GM19438 (cell line): ENCODE data around the gene PASK.
A peak's percentile ranks its signal among the peaks of the same experiment; 100 is the strongest.
"Not testable (repeated sequence)": the region's sequence is repeated elsewhere in the genome, so short reads cannot be mapped to it uniquely, and the experiment has no call there.

ENCODE experiments used
- ATAC-seq: cut with Tn5 transposase; IDR thresholded peaks from one replicate; pipeline ENCODE4 v1.9.1; 2021; ENCODE audit warnings: low read depth; ENCODE audit not compliant: unreplicated experiment

PASK gene

DNA sequence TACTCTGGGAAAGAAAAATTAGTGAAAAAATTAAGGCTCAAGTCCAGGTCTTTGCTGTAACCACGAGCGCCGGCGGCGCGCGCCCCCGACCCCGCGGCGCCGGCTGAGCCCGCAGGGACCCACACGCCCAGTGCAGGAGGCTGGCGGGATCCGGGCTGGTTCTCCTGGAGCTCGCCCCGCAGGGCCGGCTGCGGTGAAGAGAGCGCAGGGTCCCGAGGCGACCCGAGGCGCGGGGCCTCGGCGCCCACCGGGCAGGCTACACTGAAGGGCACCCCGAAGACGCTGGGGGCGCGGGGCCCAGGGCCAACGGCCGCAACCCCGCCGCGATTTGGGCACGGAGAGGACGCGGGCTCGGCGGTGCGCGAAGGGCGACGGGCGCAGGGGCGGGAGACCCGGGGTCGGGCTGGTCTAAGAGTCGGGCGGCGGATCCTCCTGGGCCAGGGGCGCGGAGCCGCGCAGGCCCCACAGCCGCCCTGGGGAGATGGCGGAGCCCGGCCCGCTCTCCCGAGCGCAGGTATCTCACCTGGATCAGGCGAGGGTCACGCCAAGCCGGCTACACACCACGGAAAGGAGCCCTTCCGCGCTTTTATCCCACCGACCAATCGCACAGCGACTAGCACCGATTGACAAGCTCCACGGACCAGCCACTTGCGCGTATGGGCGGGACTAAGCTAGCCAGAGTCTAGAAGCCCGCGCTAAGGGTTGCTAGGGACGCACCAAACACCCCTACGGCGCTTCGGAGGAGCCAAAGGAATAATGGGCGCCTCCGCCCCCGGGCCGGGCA is at the start of gene PASK:
PASK (minus strand) TSS at position 582 of the 784 bp plus-strand sequence. CDS start 6,440 bp downstream, outside the sequence.
- peak; percentile 72 for ATAC-seq

DNA sequence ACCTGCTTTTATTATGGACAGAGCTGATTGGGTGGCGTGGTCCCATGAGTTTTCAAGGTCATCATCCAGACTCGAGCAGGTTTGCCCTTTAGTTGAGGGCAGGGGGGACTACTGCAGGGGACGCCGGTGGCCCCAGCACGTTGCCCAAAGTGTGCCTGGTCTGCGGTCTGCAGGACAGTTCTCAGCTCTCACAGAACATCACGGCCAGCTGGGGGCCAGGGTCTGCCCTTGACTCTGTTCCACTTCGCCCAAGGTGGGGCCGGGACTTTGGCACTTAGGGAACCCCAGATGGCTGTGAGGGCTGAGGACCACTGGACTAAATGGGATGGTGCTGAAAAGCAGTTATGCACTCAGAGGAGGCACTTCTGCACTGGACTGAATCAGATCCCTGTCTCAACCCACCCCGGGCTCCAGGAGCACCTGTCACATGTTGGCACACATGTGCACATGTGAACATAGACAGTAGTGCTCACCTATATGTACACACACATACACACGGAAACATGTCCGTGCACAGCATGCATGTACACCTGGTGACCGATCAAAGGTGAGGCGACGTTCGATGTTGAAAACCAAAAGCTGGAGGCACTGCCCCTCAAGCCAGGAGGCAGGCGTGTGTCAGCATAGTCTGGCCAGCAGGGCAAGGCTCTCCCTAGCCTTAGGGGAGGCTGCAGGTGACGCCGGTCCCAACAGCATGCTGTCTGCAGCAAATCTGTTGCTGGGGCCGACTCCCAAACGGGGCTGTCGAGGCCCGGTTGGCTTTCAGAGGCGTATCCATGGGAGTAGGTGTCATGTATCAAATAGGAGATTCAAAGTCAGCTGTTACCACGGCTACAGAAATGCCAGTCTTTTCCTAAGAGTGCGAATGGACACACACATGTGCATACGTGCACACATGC is 49.4 kb upstream of the PASK start:
- no peak for ATAC-seq

DNA sequence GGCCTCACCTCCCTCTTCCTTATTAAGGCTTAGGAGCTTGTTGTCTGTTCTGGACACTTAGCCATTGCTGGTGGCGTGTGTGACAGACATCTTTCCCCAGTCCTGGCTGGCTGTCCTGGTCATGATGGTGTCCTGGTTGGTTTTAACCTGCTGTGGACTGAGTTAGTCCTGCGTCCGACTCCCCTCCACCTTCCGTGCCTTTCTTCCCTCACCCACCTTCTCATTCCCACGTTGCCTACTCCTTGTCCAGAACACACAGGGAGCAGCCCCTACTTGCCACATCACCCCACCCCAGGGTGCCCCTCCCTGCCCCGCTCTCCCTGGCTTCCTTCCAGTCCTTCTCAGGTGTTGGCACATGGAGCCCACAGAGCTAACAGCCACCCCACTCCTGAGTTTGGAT is 48.7 kb upstream of the PASK start:
- ATAC-seq = no peak

DNA sequence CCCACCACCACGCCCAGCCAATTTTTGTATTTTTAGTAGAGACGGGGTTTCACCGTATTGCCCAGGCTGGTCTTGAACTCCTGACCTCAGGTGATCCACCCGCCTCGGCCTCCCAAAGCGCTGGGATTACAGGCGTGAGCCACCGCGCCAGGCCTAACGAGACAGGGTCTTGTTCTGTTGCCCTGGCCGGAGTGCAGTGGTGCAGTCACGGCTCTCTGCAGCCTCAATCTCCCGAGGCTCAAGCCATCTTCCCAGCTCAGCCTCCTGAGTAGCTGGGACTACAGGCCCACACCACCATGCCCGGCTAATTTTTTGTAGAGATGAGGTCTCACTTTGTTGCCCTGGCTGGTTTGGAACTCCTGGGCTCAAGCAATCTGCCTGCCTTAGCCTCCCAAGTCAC is 48.0 kb upstream of the PASK start:
- ATAC-seq = not testable (repeated sequence)

DNA sequence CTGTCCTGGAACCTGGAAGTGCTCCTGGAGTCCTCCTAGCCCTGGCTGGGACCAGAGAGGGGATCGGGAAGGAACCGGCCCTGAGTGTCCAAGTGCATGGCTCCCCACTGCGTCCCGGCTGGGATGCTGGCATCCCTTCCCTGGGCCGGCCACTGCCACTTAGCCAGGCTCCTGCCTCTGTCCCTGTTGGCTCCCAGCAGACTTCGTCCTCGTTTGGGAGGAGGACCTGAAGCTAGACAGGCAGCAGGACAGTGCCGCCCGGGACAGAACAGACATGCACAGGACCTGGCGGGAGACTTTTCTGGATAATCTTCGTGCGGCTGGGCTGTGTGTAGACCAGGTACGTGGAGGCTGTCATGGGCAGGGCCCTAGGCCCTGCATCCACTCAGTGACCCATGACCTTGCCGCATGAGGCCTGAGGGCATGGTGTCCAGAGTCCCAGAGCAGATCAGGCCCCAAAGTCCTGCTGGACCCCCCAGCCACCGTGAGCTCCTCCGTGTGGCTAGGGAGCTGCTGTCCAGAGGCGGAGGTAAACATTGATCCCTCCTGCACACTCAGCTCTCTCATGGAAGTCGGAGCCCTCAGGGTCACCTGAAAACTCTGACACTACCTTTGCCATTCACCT is 46.3 kb upstream of the PASK start:
- no peak for ATAC-seq

DNA sequence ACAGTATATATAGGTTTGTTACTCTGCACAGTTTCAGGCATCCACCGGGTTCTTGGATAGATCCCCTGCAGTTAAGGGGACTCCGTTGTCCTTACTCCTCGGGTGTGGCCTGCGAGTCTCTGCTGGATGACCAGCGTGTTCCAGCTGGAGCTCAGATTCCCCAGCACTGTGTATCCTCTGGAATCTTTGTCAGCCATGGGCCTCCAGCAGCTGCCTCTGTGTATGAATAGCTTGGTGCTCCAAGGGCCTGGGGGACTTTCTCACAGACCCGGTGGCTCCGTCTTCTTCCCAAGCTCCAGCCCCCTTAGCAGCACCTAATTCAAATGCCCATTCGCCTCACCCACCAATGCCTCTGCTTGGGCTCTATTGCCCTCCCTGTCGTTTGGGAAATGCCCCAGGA is 45.5 kb upstream of the PASK start:
- ATAC-seq = no peak

DNA sequence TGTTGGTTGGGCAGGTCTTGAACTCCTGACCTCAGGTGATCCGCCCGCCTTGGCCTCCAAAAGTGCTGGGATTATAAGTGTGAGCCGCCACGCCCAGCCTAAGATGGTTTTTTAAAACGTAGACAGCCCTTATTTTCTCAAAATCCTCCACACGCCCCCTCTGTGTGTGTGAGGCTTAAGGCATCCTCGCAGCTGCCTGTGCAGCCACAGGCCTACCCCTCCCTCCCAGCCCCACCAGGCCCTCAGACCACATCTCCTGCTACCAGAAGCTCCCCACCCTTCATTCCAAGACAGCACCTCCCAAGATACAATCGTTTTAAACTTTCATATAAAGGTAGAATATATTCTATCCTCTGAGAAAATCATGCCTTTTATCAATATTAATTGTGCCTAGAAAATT is 44.0 kb upstream of the PASK start:
- no peak for ATAC-seq

DNA sequence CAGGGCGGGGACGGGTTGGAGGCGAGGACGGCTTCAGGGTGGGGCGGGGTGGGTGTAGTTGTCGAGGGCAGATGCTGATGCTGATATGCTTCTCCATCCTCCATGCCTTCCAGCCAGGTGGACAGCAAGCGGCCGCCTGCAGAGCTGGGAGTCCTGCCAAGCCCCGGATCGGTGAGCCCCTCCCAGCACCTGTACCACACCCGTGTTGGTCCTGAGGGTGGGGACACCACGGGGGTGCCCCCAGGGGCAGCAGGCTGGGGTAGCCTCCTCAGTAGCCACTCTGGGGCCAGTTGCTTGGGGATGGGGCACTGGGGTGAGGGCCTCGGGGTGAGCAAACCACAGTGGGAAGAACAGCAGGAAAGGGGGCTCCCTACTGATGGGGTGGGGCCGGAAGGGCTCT is 41.8 kb upstream of the PASK start:
- no peak for ATAC-seq

DNA sequence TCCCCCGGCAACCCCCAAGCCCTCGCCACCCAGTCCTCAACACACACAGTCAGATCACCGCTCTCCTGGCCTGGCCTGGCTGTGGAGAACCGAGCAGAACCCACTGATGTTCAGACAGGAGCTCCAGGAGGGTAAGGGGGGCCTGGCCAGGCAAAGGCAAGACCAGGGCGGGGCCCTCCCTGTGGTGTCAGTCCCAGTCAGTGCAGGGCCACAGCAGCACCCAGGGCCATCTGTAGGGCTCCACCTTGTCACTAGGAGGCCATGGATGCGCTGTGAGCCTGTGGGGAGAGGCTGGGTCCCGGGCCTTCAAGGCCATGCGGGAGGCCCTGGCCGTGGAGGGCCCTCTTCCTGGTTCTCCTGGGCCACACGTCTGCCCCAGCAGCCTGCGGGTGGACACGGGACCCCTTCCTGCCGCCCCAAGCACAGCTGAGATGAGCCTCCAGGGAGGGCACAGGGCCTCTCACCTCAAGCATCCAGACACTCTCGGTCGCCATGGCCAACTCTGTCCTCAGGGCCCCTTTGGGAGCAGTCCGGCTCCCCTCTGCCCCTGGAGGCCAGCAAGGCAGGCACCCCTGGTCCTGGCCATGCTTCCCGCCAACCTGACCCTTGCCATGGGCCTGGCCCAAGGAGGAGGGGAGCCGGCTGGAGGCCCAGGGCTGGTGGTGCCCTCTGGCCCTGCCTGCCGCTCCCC is 41.2 kb upstream of the PASK start:
- ATAC-seq = no peak

DNA sequence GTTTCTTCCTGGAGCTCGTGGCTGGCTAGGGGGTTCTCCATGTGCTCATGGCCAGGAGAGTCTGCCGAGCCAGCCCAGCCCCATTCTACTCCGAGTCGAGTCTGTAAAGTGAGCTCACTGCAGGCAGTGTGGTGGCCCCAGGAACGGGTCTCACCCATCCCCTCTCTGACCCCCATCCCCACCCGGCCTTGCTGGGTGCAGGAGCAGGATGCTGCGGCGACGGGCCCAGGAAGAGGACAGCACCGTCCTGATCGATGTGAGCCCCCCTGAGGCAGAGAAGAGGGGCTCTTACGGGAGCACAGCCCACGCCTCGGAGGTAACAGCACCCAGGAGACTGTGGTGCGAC is 40.6 kb upstream of the PASK start:
- no peak for ATAC-seq

DNA sequence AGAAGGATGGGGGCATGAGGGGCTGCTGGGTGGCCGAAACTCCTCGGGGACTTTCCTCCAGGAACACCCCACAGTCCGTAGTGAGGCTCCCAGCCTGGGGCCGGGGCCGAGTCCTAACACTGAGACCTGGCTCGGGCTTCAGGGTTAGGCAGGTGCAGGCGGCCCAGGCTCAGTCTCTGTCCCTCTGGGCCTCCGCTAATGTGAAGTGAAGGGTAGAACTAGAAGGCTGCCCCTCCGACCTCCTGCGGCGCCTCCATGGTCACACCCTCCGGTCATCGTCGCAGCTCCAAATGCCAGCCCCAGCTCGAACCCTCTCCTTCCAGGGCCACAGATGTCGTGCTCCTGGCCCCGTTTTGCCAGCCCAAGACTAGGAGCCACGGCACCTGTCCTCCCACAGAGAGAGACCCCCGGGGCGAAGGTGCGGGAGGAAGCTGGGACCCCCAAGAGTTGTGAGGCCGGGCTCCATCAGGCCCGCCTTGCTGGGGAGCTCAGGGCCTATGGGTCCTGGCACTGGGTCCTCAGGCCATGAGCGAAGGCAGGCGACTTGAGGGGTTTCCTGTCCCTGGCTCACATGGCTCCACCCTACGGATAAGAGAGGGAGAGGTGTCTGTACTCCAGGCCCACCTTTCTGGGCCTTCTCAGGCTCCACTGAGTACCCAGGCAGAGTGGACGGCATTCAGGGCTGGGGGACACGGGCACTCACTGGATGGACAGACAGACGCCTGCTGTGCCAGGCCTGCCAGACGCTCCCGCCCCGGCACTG is 40.0 kb upstream of the PASK start:
- ATAC-seq = no peak

DNA sequence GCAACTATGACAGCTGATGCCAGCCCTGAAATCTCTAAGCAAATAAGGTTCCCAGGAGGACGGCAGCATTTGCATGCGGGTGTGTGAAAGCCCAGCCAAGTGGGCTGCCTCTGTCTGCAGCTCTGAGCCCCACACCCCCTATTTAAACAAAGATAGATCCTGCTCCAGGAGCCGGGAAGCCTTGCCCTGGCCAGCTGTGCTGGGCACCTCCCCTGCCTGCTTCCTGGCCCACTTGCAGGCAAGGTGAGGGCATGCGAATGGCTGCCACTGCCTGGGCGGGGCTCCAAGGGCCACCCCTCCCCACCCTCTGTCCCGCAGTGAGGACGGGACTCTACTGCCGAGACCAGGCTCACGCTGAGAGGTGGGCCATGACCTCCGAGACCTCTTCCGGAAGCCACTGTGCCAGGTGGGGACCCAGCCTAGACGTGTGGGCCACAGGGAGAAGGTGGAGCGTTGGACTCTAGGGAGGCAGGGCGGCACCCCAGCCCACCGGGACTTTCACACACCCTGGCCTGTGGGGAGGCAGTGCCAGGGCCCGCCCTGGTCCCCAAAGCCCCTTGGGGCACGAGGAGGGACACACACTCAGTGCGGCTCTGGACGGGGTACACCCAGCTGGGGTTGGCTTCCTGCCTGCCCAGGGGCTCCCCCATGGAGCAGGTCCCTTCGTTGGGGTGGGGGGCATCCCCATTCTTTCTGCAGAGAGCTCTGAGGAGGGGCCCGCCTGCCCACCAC is 39.3 kb upstream of the PASK start, which contains the start of gene ANO7:
ANO7 (plus strand) TSS at position 317 of the 732 bp plus-strand sequence. CDS start 1,387 bp downstream, outside the sequence.
- no peak for ATAC-seq

DNA sequence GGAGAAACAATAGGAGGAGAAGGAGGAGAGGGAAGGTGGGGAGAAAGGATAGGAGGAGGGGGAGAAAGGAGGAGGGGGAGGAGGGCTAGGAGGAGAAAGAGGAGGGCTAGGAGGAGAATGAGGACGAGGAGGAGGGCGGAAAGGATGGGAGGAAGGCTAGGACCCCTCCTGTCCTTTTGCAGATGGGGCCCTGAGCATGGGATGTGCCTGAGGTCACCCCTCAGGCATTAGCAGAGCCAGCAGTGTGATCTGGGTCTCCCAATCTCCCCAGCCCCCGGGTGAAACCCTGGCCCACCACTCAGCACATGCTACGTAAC is 38.6 kb upstream of the PASK start:
- ATAC-seq = no peak

DNA sequence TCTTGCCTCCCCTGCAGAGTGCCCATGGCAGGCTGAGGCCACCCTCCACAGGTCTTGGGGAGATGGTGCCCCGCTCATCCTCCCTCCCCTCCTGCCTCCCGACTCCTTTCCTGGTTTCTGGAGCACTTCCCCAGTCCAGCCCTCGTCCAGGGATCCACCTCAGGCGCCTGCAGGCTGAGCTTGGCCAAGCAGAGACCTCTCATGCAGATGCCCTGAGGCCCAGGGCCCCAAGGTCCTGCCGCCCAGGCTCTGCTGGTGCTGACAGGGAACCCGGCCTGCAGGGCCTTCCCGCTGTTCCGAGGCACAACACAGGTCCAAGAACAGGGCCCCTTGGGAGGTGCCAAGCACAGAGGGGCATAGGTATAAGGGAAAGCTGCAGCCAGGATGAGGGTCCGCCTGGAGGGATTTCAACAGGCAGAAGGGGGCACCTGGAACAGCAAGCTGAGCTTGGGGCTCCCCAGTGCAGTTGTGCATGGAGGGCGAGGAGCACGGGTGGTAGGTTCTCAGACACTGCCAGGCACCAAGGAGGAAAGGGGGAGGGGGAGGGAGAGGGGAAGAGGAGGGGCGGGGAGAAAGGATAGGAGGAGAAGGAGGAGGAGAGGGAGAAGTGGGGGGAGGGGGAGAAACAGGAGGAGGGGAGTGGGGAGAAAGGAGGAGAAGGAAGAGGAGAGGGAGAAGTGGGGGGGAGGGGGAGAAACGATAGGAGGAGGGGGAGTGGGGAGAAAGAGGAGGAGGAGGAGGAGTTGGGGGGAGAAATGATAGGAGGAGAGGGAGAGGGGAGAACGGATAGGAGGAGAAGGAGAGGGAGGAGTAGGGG is 38.0 kb upstream of the PASK start:
- no peak for ATAC-seq

DNA sequence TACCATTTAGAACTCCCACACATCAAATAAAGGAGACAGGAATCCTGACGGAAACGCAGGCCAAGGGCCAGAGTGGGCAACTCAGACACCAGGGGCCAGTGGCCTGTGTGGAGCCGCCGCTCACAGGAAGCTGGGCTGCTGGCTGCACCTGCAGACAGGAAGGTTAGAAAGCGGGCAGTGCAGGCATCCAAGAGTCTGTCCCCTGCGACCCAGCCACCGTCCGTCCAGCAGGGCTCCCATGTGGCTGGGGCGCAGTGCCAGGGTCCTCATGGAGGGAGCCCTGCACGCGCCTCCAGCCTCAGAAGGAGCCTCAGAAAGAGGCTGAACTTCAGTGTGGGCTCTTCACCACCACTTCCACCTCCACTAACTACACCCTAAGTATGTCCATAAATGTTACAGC is 36.7 kb upstream of the PASK start:
- ATAC-seq = no peak

DNA sequence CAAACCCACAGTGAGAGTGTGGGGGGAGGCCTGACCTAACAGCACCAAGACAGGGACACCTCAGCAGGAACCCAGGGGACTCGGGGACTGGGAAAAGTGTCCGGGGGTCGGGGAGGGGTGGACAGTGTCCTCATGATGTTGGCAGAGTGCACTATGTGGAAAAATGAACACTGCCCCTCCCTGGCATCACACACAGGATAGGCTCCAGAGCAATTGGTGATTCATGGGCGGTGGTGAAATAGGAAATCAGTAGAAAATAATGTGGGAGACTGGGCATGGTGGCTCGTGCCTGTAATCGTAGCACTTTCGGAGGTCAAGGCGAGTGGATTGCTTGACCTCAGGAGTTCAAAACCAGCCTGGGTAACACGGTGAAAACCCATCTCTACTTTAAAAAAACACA is 35.6 kb upstream of the PASK start:
- no peak for ATAC-seq

DNA sequence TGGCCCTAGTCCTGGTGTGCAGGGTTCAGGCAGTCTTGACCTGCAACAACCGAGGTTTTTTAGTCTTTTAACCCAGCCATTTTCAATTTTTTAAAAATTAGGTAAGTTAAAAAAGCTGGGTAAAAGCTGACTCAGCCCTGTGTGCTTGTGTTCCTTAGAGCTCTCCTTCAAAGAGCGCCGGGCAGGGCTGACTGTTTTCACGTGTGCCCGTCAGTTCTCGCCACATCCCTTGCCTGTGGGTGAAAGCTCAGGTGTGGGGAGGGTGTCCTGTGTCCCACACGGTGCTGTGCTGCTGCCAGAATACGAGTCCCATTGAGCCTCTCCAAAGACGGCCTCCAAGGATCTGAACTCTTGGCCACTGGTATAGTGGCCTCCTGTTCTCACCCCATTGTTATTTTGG is 33.9 kb upstream of the PASK start:
- ATAC-seq = no peak

DNA sequence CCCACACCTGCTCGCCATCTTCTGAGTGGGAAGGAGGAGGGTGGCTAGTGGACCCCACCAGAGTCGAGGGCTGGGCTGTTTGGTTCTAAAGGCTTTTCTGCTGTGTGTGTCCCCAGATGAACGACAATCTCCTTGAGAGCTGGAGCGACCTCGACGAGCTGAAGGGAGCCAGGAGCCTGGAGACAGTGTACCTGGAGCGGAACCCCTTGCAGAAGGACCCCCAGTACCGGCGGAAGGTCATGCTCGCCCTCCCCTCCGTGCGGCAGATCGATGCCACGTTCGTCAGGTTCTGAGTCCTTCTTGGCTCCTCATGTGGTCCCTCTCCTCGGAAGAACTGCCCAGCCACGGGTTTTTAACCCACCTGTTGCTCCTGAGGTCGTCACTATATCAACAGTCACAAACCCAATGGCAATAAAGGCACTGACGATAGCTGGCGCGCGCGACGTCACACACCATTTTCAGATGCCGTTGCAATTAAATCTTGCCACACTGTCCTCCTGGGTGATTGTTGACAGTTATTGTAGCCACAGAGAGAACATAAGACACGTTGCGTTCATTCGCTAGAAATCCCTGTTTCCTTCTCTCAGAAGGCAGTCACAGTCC is 33.4 kb upstream of the PASK start:
- no peak for ATAC-seq
